PFSK-1 (cell line): ENCODE data around the gene ZNF564.

Source experiments
- FOXP2 ChIP-seq: optimal IDR thresholded peaks from 2 replicates; pipeline ENCODE3; 2011; ENCODE audit warnings: borderline replicate concordance, control low read depth, inconsistent platforms; ENCODE audit not compliant: insufficient read depth; ENCODE audit errors: extremely low read length, extremely low read depth
- POLR2AphosphoS5 ChIP-seq: IDR thresholded peaks from 2 replicates; pipeline ENCODE4 v1.6.1; 2012; ENCODE audit warnings: low read depth, mild to moderate bottlenecking, control low read depth, low read length, moderate library complexity
- REST ChIP-seq, 2 experiments: IDR thresholded peaks; 2 replicates each; pipeline versions ENCODE4 v1.6.1 to v1.8.0; 2011 to 2012; ENCODE audit warnings: low read depth in 2 of 2, low read length in 2 of 2, control low read depth in 1 of 2, inconsistent platforms in 1 of 2, mild to moderate bottlenecking in 1 of 2, moderate library complexity in 1 of 2; ENCODE audit not compliant: insufficient read depth in 1 of 2
- SIN3A ChIP-seq: IDR thresholded peaks from 2 replicates; pipeline ENCODE4 v1.6.1; 2012; ENCODE audit warnings: mild to moderate bottlenecking, low read length, moderate library complexity, borderline replicate concordance; ENCODE audit not compliant: insufficient read depth
- TAF1 ChIP-seq: IDR thresholded peaks from 2 replicates; pipeline ENCODE4 v1.6.1; 2012; ENCODE audit warnings: low read length, control low read depth, borderline replicate concordance; ENCODE audit not compliant: insufficient read depth

ZNF564 gene

GRCh38 chr19:12555456-12555930 lies 4.2 kb upstream of the ZNF564 start:
- no peak for TF ChIP-seq FOXP2
- TF ChIP-seq SIN3A: no peak
- TF ChIP-seq POLR2AphosphoS5: no peak
- no peak for TF ChIP-seq TAF1
- TF ChIP-seq REST (IDR thresholded peaks at IDR 0.05; ENCODE audit: insufficient read depth in 1 of 2, low read depth in 2 of 2, low read length in 2 of 2): no peak

GRCh38 chr19:12546903-12547302 lies 4.4 kb downstream of the ZNF564 start:
- TF ChIP-seq FOXP2: no peak
- TF ChIP-seq POLR2AphosphoS5: no peak
- TF ChIP-seq REST (IDR thresholded peaks at IDR 0.05; ENCODE audit: insufficient read depth in 1 of 2, low read depth in 2 of 2, low read length in 2 of 2): no peak
- TF ChIP-seq TAF1: no peak
- TF ChIP-seq SIN3A: no peak

GRCh38 chr19:12546068-12546467 lies 5.2 kb downstream of the ZNF564 start:
- TF ChIP-seq FOXP2 (no peak), SIN3A (no peak), REST (IDR thresholded peaks at IDR 0.05; ENCODE audit: insufficient read depth in 1 of 2, low read depth in 2 of 2, low read length in 2 of 2) (no peak), TAF1 (no peak), POLR2AphosphoS5 (no peak)

- TF ChIP-seq FOXP2 (no peak), POLR2AphosphoS5 (no peak), SIN3A (no peak), TAF1 (no peak), REST (IDR thresholded peaks at IDR 0.05; ENCODE audit: insufficient read depth in 1 of 2, low read depth in 2 of 2, low read length in 2 of 2) (no peak)
Observed at GRCh38 chr19:12545267-12545666, 6.0 kb downstream of the ZNF564 start.

- TF ChIP-seq POLR2AphosphoS5 (no peak), FOXP2 (no peak), TAF1 (no peak), SIN3A (no peak), REST (IDR thresholded peaks at IDR 0.05; ENCODE audit: insufficient read depth in 1 of 2, low read depth in 2 of 2, low read length in 2 of 2) (no peak)
Observed at GRCh38 chr19:12544401-12544876, 6.8 kb downstream of the ZNF564 start.
